Adrenal gland (tissue), 19 donors: ENCODE data around the gene HRNR. TPM values are rescaled to one million over a fixed set of nuclear protein-coding genes. Genes with fewer than 3 reads are reported as not detected.
"Not testable (repeated sequence)": the region's sequence is repeated elsewhere in the genome, so short reads cannot be mapped to it uniquely, and the experiment has no call there.

Experiments
- DNase-seq, 7 donors: peaks; one replicate each; pipeline ENCODE4 v3.0.0-alpha.2; 2019 to 2020
- H3K27ac ChIP-seq, 5 donors: fragments of 200-600 bp; sonication (generic) in 4 of 5; 1 replicate in 3 of 5; 2 replicates in 2 of 5; pipeline versions ENCODE4 v1.5.1 to v1.8.0; 2016 to 2020; ENCODE audit warnings: mild to moderate bottlenecking in 1 of 5
- H3K27me3 ChIP-seq: fragments of 200-600 bp; 2 replicates; pipeline ENCODE4 v1.8.0; 2021
- H3K36me3 ChIP-seq, 2 donors: fragments of 200-600 bp; replicated peaks in 1 of 2; 1 replicate in 1 of 2; 2 replicates in 1 of 2; pipeline versions ENCODE4 v1.5.1 to v1.8.0; 2018 to 2022
- H3K4me1 ChIP-seq, 2 donors: fragments of 200-600 bp; replicated peaks in 1 of 2; 1 replicate in 1 of 2; 2 replicates in 1 of 2; pipeline versions ENCODE4 v1.5.1 to v1.8.0; 2018 to 2021
- H3K4me3 ChIP-seq, 4 donors: fragments of 200-600 bp; sonication (generic) in 3 of 4; one replicate each; pipeline ENCODE4 v1.5.1; 2016 to 2018
- H3K9me3 ChIP-seq, 3 donors: fragments of 200-600 bp; sonication (generic) in 1 of 3; replicated peaks in 1 of 3; 1 replicate in 2 of 3; 2 replicates in 1 of 3; pipeline versions ENCODE4 v1.5.1 to v1.8.0; 2016 to 2021
- CTCF ChIP-seq, 6 experiments: fragments of 450-650 bp in 4 of 6; fragments of 200-600 bp in 2 of 6; sonication (generic) in 1 of 6; IDR thresholded peaks; 1 replicate in 5 of 6; 2 replicates in 1 of 6; pipeline versions ENCODE4 v1.5.1 to v1.8.0; 2016 to 2021; ENCODE audit warnings: antibody characterized with exemption in 6 of 6, mild to moderate bottlenecking in 2 of 6, moderate library complexity in 1 of 6
- POLR2A ChIP-seq, 2 donors: fragments of 450-650 bp; IDR thresholded peaks; one replicate each; pipeline ENCODE4 v1.6.1; 2017; ENCODE audit warnings: antibody characterized with exemption in 2 of 2, mild to moderate bottlenecking in 2 of 2, moderate library complexity in 1 of 2
- WGBS, 4 donors: extraction: QIAGEN DNeasy Blood & Tissue Kit in 2 of 4; methylation state at CpG; one replicate each; pipeline versions ENCODE4 v1.1.5 to v1.1.7; 2013 to 2017; 5-methylcytosine and 5-hydroxymethylcytosine counted together
- intact Hi-C, 2 donors: fragments of 100-400 bp; cut with DNase I; formaldehyde crosslinking; loops; one replicate each; pipeline versions ENCODE4 v1.14.1 to v1.15.0; 2022 to 2023
- long read RNA-seq, 10 donors: library from polyadenylated mRNA in 3 of 10; unstranded in 2 of 10; stranded (forward) in 1 of 10; transcript quantifications; one replicate each; pipeline ENCODE4 v2.0.0 and lab custom pipeline, GENCODE V29; 2021 to 2026
- polyA plus RNA-seq, 3 donors: library from polyadenylated mRNA; stranded (reverse); fragments of 200-250 nt in 2 of 3; fragments of 350-450 nt in 1 of 3; fragmentation: Illumina TruSeq in 1 of 3; extraction: RNeasy Lipid Tissue Mini Kit (QIAGEN cat#74804) in 1 of 3; gene quantifications; one replicate each; pipeline ENCODE4 v1.2.3, GENCODE V29; 2013 to 2014
- total RNA-seq, 9 donors: library from RNA; depleted of rRNA in 4 of 9; stranded (reverse); fragments of >200 nt in 4 of 9; fragments of 120-200 nt in 1 of 9; fragmentation: NEBNext Ultra II Directional in 1 of 9; extraction: Animal tissue kit (Norgen Biotek cat#: 25700) in 1 of 9; gene quantifications; one replicate each; pipeline versions ENCODE4 v1.1.0 to v1.2.4, GENCODE V29; 2013 to 2023
- donor health status: healthy with polysubstance abuse.
- donor health status: Bipolar disorder and iron deficiency.
- donor health status: DM: yes; HTN: yes; CAD: no.
- donor health status: DM: no; HTN: no; CAD: no.
- donor health status: DM: no; HTN: no; CAD: no.
- donor health status: DM: yes; HTN: yes; CAD: no.

Gene HRNR
- total RNA-seq (under 1 TPM in 1 of 9 donors, not detected in 8; under 0.01 TPM), polyA plus RNA-seq (under 1 TPM in 2 of 3 donors, not detected in 1; under 0.01 TPM)
- long read RNA-seq, donor 1, result 0 reads
- long read RNA-seq, donor 2, result 0 reads
- long read RNA-seq, donor 3, result 0 reads
- long read RNA-seq, donor 4, result 0 reads
- long read RNA-seq, donor 5, result 0 reads
- long read RNA-seq, donor 6, result 0 reads
- long read RNA-seq, donor 7, result 0 reads
- long read RNA-seq, donor 8, result 0 reads
- long read RNA-seq, donor 9, result 0 reads
- long read RNA-seq, donor 10, result 0 reads

GRCh38 chr1:152224093-152224492 lies at the start of gene HRNR:
Gene HRNR (minus strand): TSS chr1:152224193. CDS start chr1:152223253, 940 bp downstream.
- Histone ChIP-seq H3K27me3 (no peaks in the 10 kb centered on the region), H3K27ac (no peak within 1 kb of the TSS), H3K4me3 (no peak within 1 kb of the TSS), H3K9me3 (no peaks in the 10 kb centered on the region), H3K4me1 (no peaks in the 10 kb centered on the region), H3K36me3 (no peaks in the 10 kb centered on the region)
- 78 to 91% (median 85%) methylated on average over 2 of the region's 2 CpGs for WGBS, 4 donors
- no peak for DNase-seq
- no peak for TF ChIP-seq CTCF (IDR thresholded peaks at IDR 0.05)
- TF ChIP-seq POLR2A (IDR thresholded peaks at IDR 0.05), result no peak
- intact Hi-C loops, result no loop called here

- H3K27me3 ChIP-seq, DNase-seq, H3K36me3 ChIP-seq, intact Hi-C loops, H3K4me1 ChIP-seq, H3K9me3 ChIP-seq, H3K27ac ChIP-seq, H3K4me3 ChIP-seq: not testable (repeated sequence)
- 82 to 89% (median 84%) methylated on average over 13 to 21 of the region's 21 CpGs for WGBS, 4 donors
These were observed 32.4 kb upstream of the HRNR start for GRCh38 chr1:152256394-152256793.

GRCh38 chr1:152252157-152252556 lies 28.2 kb upstream of the HRNR start:
- WGBS, 4 donors, result 59 to 69% (median 67%) methylated on average over 4 of the region's 4 CpGs
- Histone ChIP-seq H3K4me1 (no peaks in the 10 kb centered on the region), H3K4me3 (no peak overlapping the region), H3K27ac (no peak overlapping the region), H3K27me3 (no peaks in the 10 kb centered on the region), H3K36me3 (no peaks in the 10 kb centered on the region), H3K9me3 (peaks cover 0 to 6% (median 0%) of the 10 kb centered on the region in 3 donors)
- TF ChIP-seq CTCF (IDR thresholded peaks at IDR 0.05) (no peak), POLR2A (IDR thresholded peaks at IDR 0.05) (no peak)
- intact Hi-C loops, result no loop called here
- DNase-seq, result peak in 2 of 7 donors; percentile 9 to 17

- DNase-seq, result no peak
- no peaks in the 10 kb centered on the region for H3K36me3 ChIP-seq
- 36 to 51% (median 39%) methylated on average over 2 of the region's 2 CpGs for WGBS, 4 donors
- no peaks in the 10 kb centered on the region for H3K4me1 ChIP-seq
- intact Hi-C loops, result no loop called here
- no peaks in the 10 kb centered on the region for H3K27me3 ChIP-seq
- H3K4me3 ChIP-seq, result no peak overlapping the region
- no peak overlapping the region for H3K27ac ChIP-seq
- TF ChIP-seq CTCF (IDR thresholded peaks at IDR 0.05), result no peak
- no peak for TF ChIP-seq POLR2A (IDR thresholded peaks at IDR 0.05)
- peaks cover 0 to 6% (median 0%) of the 10 kb centered on the region in 3 donors for H3K9me3 ChIP-seq
These were observed 27.4 kb upstream of the HRNR start for GRCh38 chr1:152251391-152251790.

- H3K9me3 ChIP-seq, result peaks cover 0 to 6% (median 0%) of the 10 kb centered on the region in 3 donors
- H3K36me3 ChIP-seq, result no peaks in the 10 kb centered on the region
- intact Hi-C loops, result no loop called here
- H3K4me3 ChIP-seq, result no peak overlapping the region
- no peaks in the 10 kb centered on the region for H3K4me1 ChIP-seq
- no peak for TF ChIP-seq POLR2A (IDR thresholded peaks at IDR 0.05)
- TF ChIP-seq CTCF (IDR thresholded peaks at IDR 0.05), result no peak
- WGBS, 4 donors, result 24 to 63% (median 52%) methylated on average over 1 of the region's 1 CpG
- no peaks in the 10 kb centered on the region for H3K27me3 ChIP-seq
- DNase-seq, result no peak
- no peak overlapping the region for H3K27ac ChIP-seq
These were observed 23.3 kb upstream of the HRNR start for GRCh38 chr1:152247316-152247715.
